ENCODE data around the gene OR11L1. TPM values are rescaled to one million over a fixed set of nuclear protein-coding genes. Genes with fewer than 3 reads are reported as not detected.

Gene OR11L1, protein sequence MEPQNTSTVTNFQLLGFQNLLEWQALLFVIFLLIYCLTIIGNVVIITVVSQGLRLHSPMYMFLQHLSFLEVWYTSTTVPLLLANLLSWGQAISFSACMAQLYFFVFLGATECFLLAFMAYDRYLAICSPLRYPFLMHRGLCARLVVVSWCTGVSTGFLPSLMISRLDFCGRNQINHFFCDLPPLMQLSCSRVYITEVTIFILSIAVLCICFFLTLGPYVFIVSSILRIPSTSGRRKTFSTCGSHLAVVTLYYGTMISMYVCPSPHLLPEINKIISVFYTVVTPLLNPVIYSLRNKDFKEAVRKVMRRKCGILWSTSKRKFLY
- total RNA-seq (not detected), polyA plus RNA-seq (ENCODE audit: insufficient read depth, low read depth, low replicate concordance) (not detected)
- long read RNA-seq, donor 1: 0 reads
- long read RNA-seq, donor 2: 0 reads

DNA sequence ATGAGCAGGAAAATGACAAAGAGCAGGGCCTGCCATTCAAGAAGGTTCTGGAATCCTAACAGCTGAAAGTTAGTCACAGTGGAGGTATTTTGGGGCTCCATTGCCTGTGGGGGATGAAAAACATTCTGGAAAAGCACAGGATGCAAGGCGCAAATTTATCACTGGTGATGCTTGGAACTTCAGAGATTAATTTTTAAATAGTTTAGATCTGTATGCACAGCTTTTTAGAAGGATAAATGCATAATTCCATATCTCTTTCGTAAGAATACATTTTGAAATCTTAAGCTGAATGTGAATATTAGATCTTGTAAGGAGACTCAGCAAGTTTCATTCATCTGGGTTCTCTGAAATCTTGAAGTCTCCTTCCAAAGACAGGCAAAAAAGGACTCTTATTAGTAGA, at the start of gene OR11L1:
Gene OR11L1 (minus strand): TSS at position 101 of the 400 bp plus-strand sequence. CDS start 0 bp downstream, at position 101.
- no peak for DNase-seq
- WGBS, 2 donors: 93 to 95% methylated on average over 2 of the region's 2 CpGs
- intact Hi-C loops (cut with DNase I; ENCODE audit: low total_unique reads): no loop called here

DNA sequence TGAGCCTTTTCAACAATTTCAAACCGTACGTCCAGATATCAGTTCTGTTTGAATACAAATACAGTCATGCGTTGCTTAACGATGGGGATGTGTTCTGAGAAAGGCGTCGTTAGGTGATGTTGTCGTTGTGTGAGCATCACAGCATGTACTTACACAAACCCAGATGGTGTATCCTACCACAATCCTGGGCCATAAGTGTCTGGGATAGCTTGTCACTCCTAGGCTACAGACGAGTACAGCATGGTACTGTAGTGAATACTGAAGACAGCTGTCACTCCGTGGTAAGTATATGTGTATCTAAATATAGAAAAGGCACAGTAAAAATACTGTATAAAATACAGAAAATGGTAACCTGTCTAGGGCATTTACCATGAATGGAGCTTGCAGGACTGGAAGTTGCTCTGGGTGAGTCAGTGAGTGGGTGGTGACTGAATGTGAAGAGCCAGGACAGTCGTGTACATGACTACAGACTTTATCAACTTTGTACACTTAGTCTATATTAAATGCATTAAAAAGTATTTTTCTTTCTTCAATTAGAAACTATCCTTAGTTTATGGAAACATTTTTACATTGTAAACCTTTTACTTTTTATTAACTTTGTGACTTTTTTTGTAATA, 43.2 kb upstream of the OR11L1 start:
- Histone ChIP-seq H3K27ac (no peak overlapping the region), H3K36me3 (ENCODE audit: low read depth, missing control alignments) (no peaks in the 10 kb centered on the region), H3K9me3 (no peaks in the 10 kb centered on the region), H3K27me3 (no peaks in the 10 kb centered on the region), H3K4me1 (no peaks in the 10 kb centered on the region), H3K4me3 (no peak overlapping the region)
- intact Hi-C loops (cut with DNase I; ENCODE audit: low total_unique reads): no loop called here
- DNase-seq: no peak
- WGBS, 2 donors: 72 to 73% methylated on average over 10 of the region's 10 CpGs
- TF ChIP-seq, protein P1, sequence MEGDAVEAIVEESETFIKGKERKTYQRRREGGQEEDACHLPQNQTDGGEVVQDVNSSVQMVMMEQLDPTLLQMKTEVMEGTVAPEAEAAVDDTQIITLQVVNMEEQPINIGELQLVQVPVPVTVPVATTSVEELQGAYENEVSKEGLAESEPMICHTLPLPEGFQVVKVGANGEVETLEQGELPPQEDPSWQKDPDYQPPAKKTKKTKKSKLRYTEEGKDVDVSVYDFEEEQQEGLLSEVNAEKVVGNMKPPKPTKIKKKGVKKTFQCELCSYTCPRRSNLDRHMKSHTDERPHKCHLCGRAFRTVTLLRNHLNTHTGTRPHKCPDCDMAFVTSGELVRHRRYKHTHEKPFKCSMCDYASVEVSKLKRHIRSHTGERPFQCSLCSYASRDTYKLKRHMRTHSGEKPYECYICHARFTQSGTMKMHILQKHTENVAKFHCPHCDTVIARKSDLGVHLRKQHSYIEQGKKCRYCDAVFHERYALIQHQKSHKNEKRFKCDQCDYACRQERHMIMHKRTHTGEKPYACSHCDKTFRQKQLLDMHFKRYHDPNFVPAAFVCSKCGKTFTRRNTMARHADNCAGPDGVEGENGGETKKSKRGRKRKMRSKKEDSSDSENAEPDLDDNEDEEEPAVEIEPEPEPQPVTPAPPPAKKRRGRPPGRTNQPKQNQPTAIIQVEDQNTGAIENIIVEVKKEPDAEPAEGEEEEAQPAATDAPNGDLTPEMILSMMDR (IDR thresholded peaks at IDR 0.05): no peak
- no peak for TF ChIP-seq POLR2A (IDR thresholded peaks at IDR 0.05)

More for the DNA sequence above, at the start of gene OR11L1:
- no peaks in the 10 kb centered on the region for H3K36me3 ChIP-seq (ENCODE audit: low read depth, missing control alignments)
- no peak within 1 kb of the TSS for H3K4me3 ChIP-seq
- H3K27ac ChIP-seq: no peak within 1 kb of the TSS
- TF ChIP-seq, protein P1 (IDR thresholded peaks at IDR 0.05): no peak
- no peak for TF ChIP-seq POLR2A (IDR thresholded peaks at IDR 0.05)
- no peaks in the 10 kb centered on the region for H3K4me1 ChIP-seq
- no peaks in the 10 kb centered on the region for H3K27me3 ChIP-seq
- no peaks in the 10 kb centered on the region for H3K9me3 ChIP-seq

DNA sequence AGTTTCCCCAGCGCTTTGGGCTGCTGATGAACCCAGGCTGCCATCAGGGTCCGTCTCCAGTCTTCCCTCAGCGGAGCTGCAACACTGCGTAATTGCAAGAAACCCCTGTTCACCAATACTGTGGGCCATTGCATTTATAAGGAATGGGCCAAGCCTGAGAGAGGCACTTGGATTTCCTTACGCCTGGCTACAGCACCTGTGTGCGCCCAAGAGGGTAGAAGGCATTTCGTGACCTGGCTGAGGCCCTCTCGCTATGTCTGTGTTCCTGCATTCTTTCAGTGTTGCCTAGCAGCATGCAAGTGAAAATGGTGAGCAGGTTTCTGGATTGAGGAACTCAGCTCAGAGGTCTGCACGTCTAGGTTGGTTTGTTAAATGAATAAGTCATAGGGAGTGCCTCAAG, 41.6 kb upstream of the OR11L1 start:
- intact Hi-C loops (cut with DNase I; ENCODE audit: low total_unique reads): no loop called here
- H3K36me3 ChIP-seq (ENCODE audit: low read depth, missing control alignments): no peaks in the 10 kb centered on the region
- no peaks in the 10 kb centered on the region for H3K4me1 ChIP-seq
- DNase-seq: no peak
- H3K27me3 ChIP-seq: no peaks in the 10 kb centered on the region
- H3K4me3 ChIP-seq: no peak overlapping the region
- 79 to 82% methylated on average over 8 to 9 of the region's 9 CpGs for WGBS, 2 donors
- H3K9me3 ChIP-seq: no peaks in the 10 kb centered on the region
- H3K27ac ChIP-seq: no peak overlapping the region
- TF ChIP-seq, protein P1 (IDR thresholded peaks at IDR 0.05): no peak
- no peak for TF ChIP-seq POLR2A (IDR thresholded peaks at IDR 0.05)

DNA sequence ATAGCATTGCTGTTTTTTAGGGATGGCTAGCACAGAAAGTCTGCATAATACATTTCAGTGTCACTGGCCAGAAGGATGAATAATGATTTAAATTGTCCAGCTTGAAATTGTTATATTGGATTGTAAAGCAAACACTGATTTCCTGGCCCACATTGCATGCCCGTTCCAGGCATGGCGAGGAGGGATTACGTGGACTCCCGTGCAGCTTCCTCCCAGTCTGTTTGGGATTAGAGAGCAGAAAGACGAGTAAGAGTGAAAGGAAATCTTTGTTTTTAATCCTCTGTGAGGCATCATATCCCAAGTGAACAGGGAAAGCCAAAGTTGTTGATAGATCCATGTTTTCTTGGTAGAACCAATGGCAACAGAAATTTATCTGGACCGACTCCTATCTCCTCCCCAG, 23.7 kb upstream of the OR11L1 start:
- no peak for DNase-seq
- Histone ChIP-seq H3K36me3 (ENCODE audit: low read depth, missing control alignments) (no peaks in the 10 kb centered on the region), H3K4me3 (no peak overlapping the region), H3K4me1 (no peaks in the 10 kb centered on the region), H3K9me3 (no peaks in the 10 kb centered on the region), H3K27ac (no peak overlapping the region), H3K27me3 (no peaks in the 10 kb centered on the region)
- TF ChIP-seq POLR2A (IDR thresholded peaks at IDR 0.05): no peak
- intact Hi-C loops (cut with DNase I; ENCODE audit: low total_unique reads): no loop called here
- WGBS, 2 donors: 80 to 90% methylated on average over 6 of the region's 6 CpGs

DNA sequence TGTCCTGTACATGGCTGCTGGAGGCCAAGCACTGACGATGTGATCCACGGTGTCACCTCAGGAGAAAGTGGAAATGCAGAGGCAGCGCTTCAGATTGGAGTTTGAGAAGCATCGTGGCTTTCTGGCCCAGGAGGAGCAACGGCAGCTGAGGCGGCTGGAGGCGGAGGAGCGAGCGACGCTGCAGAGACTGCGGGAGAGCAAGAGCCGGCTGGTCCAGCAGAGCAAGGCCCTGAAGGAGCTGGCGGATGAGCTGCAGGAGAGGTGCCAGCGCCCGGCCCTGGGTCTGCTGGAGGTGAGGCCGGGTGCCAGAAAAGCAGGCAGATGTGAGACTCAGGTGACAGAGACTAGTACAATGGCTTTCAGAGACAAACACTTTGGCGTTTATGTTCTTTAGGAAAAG, 22.9 kb upstream of the OR11L1 start:
- intact Hi-C loops (cut with DNase I; ENCODE audit: low total_unique reads): no loop called here
- 83 to 88% methylated on average over 15 to 17 of the region's 17 CpGs for WGBS, 2 donors

More for the DNA sequence above, 22.9 kb upstream of the OR11L1 start:
- Histone ChIP-seq H3K4me1 (no peaks in the 10 kb centered on the region), H3K9me3 (no peaks in the 10 kb centered on the region), H3K4me3 (no peak overlapping the region), H3K36me3 (ENCODE audit: low read depth, missing control alignments) (no peaks in the 10 kb centered on the region), H3K27me3 (no peaks in the 10 kb centered on the region), H3K27ac (no peak overlapping the region)
- no peak for DNase-seq
- TF ChIP-seq, protein P1 (IDR thresholded peaks at IDR 0.05): no peak
- TF ChIP-seq POLR2A (IDR thresholded peaks at IDR 0.05): no peak

Data from testis (tissue), 5 donors.